ENCODE results near the gene ARHGEF25. TPM values are rescaled to one million over a fixed set of nuclear protein-coding genes. Genes with fewer than 3 reads are reported as not detected.

The ARHGEF25 gene
- total and polyA plus RNA-seq, 2 of the 13 experiments (the other 11 are each of a cell fraction or from before 2014, with no cell fraction given), result 11.5 to 12.5 TPM

- TF ChIP-seq KMT2B (CRISPR knock-in tag; IDR thresholded peaks at IDR 0.05) (no peak), DBP (CRISPR knock-in tag; IDR thresholded peaks at IDR 0.05; ENCODE audit: not compliant biosample characterization) (no peak), SIN3A (IDR thresholded peaks at IDR 0.05; ENCODE audit: borderline replicate concordance, low read depth, low read length) (no peak), HMGA1 (CRISPR knock-in tag; conservative IDR thresholded peaks at IDR 0.05) (no peak), NFYC (CRISPR knock-in tag; IDR thresholded peaks at IDR 0.05) (0 out of 2 replicates have a peak, but pooled peaks have one; percentile 28), SIX1 (CRISPR knock-in tag; IDR thresholded peaks at IDR 0.05; ENCODE audit: borderline replicate concordance) (no peak), ZBTB20 (CRISPR knock-in tag; IDR thresholded peaks at IDR 0.05; ENCODE audit: borderline replicate concordance, low read depth) (0 out of 2 replicates have a peak, but pooled peaks have one; percentile 12), ZNF232 (CRISPR knock-in tag; IDR thresholded peaks at IDR 0.05; ENCODE audit: borderline replicate concordance) (no peak), KDM5A (IDR thresholded peaks at IDR 0.05; ENCODE audit: borderline replicate concordance, low read length) (no peak), ZFP36L1 (CRISPR knock-in tag; IDR thresholded peaks at IDR 0.05) (no peak), ZNF17 (CRISPR knock-in tag; IDR thresholded peaks at IDR 0.05) (no peak), ZBTB42 (CRISPR knock-in tag; IDR thresholded peaks at IDR 0.05) (0 out of 2 replicates have a peak, but pooled peaks have one; percentile 61), MTF2 (CRISPR knock-in tag; IDR thresholded peaks at IDR 0.05; ENCODE audit: borderline replicate concordance) (0 out of 2 replicates have a peak, but pooled peaks have one; percentile 89), ZSCAN29 (CRISPR knock-in tag; conservative IDR thresholded peaks at IDR 0.05) (0 out of 2 replicates have a peak, but pooled peaks have one; percentile 58), NRL (CRISPR knock-in tag; IDR thresholded peaks at IDR 0.05; ENCODE audit: borderline replicate concordance) (no peak; the same call in 1 of the 2 replicates), CAMTA2 (CRISPR knock-in tag; IDR thresholded peaks at IDR 0.05; ENCODE audit: borderline replicate concordance) (no peak; the same call in 1 of the 2 replicates), U2AF2 (IDR thresholded peaks at IDR 0.05; ENCODE audit: low read depth, low read length) (no peak), SUZ12 (IDR thresholded peaks at IDR 0.05; ENCODE audit: low read depth, low read length) (no peak), CBX1 (IDR thresholded peaks at IDR 0.05; ENCODE audit: low read depth) (peak; percentile 59), ZNF670 (CRISPR knock-in tag; IDR thresholded peaks at IDR 0.05; ENCODE audit: borderline replicate concordance) (no peak; the same call in 1 of the 2 replicates), ARNTL (CRISPR knock-in tag; IDR thresholded peaks at IDR 0.05) (0 out of 2 replicates have a peak, but pooled peaks have one; percentile 39), NFYB (CRISPR knock-in tag; IDR thresholded peaks at IDR 0.05) (no peak), MAFG (CRISPR knock-in tag; IDR thresholded peaks at IDR 0.05) (no peak)
- TF ChIP-seq, protein P1, sequence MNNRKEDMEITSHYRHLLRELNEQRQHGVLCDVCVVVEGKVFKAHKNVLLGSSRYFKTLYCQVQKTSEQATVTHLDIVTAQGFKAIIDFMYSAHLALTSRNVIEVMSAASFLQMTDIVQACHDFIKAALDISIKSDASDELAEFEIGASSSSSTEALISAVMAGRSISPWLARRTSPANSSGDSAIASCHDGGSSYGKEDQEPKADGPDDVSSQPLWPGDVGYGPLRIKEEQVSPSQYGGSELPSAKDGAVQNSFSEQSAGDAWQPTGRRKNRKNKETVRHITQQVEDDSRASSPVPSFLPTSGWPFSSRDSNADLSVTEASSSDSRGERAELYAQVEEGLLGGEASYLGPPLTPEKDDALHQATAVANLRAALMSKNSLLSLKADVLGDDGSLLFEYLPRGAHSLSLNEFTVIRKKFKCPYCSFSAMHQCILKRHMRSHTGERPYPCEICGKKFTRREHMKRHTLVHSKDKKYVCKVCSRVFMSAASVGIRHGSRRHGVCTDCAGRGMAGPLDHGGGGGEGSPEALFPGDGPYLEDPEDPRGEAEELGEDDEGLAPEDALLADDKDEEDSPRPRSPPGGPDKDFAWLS (CRISPR knock-in tag; IDR thresholded peaks at IDR 0.05; ENCODE audit: borderline replicate concordance), result no peak
- TF ChIP-seq, protein P2, sequence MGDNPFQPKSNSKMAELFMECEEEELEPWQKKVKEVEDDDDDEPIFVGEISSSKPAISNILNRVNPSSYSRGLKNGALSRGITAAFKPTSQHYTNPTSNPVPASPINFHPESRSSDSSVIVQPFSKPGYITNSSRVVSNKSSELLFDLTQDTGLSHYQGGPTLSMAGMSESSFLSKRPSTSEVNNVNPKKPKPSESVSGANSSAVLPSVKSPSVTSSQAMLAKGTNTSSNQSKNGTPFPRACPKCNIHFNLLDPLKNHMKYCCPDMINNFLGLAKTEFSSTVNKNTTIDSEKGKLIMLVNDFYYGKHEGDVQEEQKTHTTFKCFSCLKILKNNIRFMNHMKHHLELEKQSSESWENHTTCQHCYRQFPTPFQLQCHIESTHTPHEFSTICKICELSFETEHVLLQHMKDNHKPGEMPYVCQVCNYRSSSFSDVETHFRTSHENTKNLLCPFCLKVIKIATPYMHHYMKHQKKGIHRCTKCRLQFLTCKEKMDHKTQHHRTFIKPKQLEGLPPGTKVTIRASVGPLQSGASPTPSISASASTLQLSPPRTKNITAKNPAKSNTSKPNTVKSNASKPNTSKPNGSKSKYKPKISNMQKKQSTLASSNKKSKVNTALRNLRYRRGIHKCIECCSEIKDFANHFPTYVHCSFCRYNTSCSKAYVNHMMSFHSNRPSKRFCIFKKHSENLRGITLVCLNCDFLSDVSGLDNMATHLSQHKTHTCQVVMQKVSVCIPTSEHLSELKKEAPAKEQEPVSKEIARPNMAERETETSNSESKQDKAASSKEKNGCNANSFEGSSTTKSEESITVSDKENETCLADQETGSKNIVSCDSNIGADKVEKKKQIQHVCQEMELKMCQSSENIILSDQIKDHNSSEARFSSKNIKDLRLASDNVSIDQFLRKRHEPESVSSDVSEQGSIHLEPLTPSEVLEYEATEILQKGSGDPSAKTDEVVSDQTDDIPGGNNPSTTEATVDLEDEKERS (CRISPR knock-in tag; IDR thresholded peaks at IDR 0.05), result no peak
These were observed 22.0 kb downstream of the ARHGEF25 start, which contains the start of gene B4GALNT1 (continued) for GRCh38 chr12:57632958-57633840.
